Hematopoietic multipotent progenitor cell treated with erythropoietin and hydrocortisone succinate and interleukin-3 and kit ligand, for 15 days (in vitro differentiated cells): Measurements from ENCODE around the gene TPSB2.

Source experiments
- DNase-seq: peaks from one replicate; pipeline ENCODE4 v3.0.0-alpha.2; 2015; ENCODE audit warnings: low spot score

TPSB2 gene

GRCh38 chr16:1181404-1182315 lies 48.3 kb downstream of the TPSB2 start:
- DNase-seq = no peak

GRCh38 chr16:1180549-1181403 lies 49.2 kb downstream of the TPSB2 start:
- DNase-seq = no peak
